GM10847 (cell line): ENCODE measurements around the gene SCAI.

Experiments
- POLR2A ChIP-seq: IDR thresholded peaks from 2 replicates; pipeline ENCODE4 v1.6.1; 2011; ENCODE audit not compliant: insufficient read length; ENCODE audit errors: extremely low read depth

SCAI gene

DNA sequence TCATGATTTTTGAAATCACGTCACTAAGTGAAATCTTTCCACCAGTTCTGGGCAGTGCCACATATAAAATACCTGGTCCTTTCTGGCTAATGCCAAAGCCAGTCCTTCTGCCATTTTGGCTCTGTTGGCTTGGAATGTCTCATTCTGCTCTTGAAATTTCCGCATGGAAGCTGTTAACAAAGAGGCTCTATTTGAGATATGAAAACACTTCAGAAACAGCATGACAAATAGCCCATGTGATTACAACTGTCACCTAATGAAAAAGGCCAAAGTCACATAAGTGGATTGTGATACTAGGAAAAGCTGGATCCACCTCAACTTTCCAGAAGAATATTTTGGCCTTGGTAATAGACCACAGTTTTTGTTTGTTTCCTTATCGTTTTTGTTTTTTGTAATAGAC, 215.2 kb downstream of the SCAI start:
- no peak for TF ChIP-seq POLR2A

DNA sequence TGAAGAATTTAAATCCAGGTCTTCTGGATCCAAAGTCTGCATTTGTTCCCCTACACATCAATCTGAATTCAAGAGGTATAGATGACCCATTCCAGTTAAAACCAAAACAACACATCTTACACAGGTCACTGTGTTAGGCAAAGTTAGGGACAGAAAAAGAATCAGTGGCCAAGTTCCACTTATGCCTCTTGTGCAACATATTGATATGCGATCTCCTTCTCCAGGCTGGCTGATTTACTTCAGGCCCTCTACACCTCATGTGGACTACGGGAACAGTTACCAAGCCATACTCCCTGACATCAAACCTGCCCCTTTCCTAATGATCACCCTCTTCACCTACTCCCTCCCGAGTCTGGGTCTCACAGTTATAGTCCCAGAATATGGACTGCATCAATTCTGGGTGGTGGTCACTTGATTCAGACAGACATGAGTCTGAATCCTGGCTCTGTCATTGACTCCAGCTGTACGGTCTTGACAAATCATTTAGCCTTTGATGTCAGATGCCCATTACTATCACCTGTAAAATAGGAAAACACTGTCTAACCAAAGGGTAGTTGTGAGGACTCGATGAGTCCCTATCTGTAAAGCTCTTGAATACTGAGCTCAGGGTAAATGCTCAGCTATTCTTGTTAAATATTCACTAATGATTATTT, 228.4 kb downstream of the SCAI start:
- no peak for TF ChIP-seq POLR2A

DNA sequence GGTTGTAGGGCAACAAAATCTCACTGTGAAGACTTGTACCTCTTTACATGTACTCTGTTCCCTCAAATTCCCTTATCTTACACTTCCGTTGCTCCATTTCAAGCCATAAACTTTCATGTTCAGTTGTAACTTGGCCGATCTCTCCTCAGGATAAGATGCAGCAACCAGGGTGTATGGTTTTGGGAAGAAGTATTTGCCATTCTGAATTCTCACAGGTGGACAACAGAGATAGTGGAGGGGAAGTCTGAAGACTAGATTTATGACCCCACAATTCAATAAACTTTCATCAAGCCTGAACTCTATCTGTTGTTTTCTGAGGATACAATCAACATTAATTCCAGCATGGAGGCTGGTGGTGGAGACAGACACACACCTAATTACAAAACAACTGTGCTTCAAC, 229.9 kb downstream of the SCAI start:
- no peak for TF ChIP-seq POLR2A

DNA sequence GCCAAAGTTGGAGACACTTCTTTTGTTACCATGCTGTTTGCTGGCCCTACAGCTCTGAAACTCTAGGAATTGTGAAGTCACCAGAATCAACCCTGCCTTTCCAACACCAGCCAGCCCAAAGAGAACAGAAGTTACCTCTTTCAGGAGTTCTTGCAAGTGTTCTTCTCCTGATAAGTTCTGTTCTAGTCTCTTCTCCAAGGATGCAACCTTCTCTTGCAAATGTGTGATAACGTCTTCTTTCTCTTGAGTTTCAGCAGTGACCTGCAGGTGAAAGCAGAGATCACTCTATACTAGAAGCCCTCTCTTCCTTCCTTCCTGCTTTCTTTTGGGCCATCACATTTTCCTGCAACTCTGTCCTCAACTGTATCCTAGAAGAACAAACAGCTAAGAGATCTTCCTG, 231.6 kb downstream of the SCAI start:
- TF ChIP-seq POLR2A, result no peak

DNA sequence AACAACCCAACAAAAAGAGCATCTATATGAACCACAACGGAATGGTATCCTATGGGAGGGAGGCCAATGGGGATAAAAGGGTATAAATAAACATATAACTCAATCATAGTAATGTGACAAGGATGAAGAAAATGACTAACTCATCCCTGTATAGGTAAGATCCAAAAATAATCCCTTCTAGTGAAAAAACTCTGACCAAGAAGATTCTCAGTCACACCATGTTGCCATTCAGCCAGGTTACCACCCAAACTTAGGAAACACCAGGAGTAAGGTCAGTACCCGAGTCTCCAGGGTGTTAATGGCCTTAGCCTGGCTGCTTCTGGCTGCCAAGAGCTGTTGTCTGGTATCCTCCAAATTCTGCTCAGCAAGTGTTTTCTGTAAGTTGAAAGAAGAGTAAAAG, 235.2 kb downstream of the SCAI start:
- no peak for TF ChIP-seq POLR2A

DNA sequence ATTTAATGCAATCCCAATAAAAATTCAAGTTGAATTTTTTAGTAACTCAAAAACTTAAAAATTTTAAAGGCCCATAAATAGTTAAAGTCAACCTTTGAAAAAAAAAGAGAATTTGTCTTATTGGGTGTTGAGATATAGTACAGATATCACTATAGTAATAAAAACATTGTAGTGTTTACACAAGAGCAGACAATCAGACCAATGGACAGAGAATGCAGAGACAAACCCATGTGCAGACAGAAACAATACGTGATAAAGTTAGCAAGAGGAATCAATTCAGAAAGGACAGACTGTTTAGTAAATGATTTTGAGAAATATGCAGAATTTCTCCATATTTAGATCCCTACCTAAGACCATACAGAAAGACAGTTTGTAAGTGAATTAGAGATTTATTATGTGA, 236.4 kb downstream of the SCAI start:
- TF ChIP-seq POLR2A, result no peak

DNA sequence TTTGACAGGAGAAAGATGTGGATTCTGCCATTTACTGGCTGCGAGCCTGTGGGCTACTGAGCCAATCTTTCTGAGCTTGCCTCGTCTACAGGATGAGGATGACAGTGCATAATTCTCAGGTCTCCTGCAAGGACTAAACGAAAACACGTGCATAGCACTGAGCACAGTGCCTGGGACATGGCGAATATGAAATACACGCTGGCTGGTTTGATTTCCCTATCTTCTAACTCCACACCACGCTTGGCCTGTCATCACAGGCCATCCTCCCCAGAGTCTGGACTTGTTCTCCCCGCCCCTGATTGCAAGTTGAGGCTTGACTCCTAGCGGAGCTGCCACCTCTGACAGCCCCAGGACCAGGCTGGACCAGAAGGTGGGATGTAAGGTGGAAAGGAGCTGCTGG, 243.5 kb downstream of the SCAI start:
- no peak for TF ChIP-seq POLR2A

DNA sequence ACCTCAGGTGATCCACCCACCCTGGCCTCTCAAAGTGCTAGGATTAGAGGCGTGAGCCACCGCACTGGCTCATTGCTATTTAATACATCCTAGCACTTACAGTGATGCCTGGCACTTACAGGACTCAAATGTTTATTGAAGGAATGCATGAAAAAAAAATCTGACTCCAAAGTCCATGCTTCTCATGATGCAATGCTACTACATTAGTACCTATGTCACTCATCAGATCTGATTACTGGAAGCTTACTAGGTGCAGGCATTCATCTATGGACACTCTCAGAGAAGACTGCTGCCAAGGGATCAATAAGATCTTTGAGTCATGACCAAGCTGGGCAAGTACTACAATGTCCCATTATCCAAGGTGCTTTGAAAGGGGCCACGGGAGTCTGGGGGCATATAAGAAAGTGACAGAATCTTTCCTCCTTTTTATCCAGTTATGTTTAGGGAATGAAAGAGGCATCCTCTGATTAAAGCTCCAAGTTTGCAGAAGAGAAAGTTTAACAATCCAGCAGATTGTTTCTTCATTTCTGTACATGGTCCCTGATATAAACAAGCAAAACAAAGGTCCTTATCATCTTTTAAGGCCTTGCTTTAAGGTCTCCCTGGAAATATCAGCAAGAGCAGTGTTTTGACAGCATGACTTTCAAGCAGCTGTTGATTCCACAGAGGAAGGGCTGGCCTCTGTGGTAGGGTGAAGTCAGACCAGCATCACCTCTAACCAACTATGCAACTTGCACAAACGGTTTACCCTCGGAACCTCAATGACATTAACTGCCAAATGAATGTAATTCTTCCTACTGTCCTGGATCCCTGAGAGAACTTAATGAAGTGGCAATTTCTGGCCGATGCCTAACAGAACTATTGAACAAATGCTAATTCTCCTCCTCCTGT, 245.5 kb downstream of the SCAI start:
- no peak for TF ChIP-seq POLR2A

DNA sequence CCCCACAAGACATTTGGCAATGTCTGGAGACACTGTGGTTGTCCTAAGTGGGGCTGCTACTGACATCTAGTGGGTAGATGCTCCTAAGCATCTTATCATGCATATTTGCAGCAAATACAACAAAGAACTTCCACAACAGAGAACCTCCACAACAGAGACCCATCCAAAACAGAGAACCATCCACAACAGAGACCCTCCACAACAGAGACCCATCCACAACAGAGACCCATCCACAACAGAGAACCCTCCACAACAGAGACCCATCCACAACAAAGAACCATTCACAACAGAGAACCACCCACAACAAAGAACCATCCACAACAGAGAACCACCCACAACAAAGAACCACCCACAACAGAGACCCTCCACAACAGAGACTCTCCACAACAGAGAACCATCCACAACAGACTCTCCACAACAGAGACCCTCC, 248.6 kb downstream of the SCAI start:
- no peak for TF ChIP-seq POLR2A

DNA sequence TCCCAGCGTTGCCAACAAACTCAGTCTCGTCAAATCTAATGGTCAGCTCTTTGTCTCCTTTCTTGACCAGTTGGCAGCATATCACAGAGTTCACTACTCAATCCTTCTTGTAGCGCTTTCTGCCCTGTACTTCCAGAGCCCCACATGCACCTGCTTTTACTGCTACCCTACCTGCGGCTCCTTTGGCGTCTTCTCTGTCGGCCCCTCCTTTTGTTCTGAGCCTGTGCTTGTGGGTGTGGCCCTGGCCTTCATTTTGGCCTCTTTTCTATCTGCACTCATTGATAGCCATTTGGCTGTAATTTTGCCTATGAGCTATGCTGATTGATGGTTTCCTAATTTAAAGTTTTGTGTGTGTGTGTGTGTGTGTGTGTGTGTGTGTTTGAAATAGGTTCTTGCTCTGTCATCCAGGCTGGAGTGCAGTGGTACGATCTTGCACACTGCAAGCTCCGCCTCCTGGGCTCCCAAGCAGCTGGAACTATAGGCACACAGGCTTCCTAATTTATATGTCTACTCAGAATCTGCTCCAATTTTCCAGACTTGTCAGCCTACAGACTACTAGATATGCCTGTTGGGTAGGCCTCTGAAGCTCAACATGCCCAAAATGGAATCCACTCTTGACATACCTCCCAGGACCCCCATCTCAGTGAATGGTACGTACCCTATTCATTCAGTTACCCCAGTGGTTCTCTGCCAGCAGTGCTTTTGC, 249.1 kb downstream of the SCAI start:
- no peak for TF ChIP-seq POLR2A
